HepG2 (cell line): ENCODE measurements around the gene DDX49.

Experiments used
- BRCA1 ChIP-seq: sonication (generic); formaldehyde crosslinking; IDR thresholded peaks from 2 replicates; pipeline ENCODE4 v1.4.0; 2020; ENCODE audit warnings: missing genetic modification reagents
- CREB1 ChIP-seq, 2 experiments: fragments of 450-650 bp in 1 of 2; IDR thresholded peaks; 2 replicates each; pipeline ENCODE4 v1.6.1; 2016 to 2017; ENCODE audit warnings: control low read depth in 1 of 2, mild to moderate bottlenecking in 1 of 2, missing compliant biosample characterization in 1 of 2, missing genetic modification characterization in 1 of 2
- EZH2 ChIP-seq: conservative IDR thresholded peaks from 2 replicates; pipeline ENCODE4 v1.6.1; 2012; ENCODE audit warnings: mild to moderate bottlenecking, low read depth, low read length, moderate library complexity
- GABPA ChIP-seq, 2 experiments: IDR thresholded peaks; 2 replicates each; pipeline ENCODE4 v1.6.1; 2011 to 2016; ENCODE audit warnings: low read depth in 2 of 2, low read length in 1 of 2, missing biosample characterization in 1 of 2, missing genetic modification characterization in 1 of 2
- KDM3A ChIP-seq: IDR thresholded peaks from 2 replicates; pipeline ENCODE4 v1.6.1; 2018; ENCODE audit warnings: low read depth, missing compliant biosample characterization
- NFATC3 ChIP-seq: sonication (generic); formaldehyde crosslinking; IDR thresholded peaks from 2 replicates; pipeline ENCODE4 v1.5.1; 2020; ENCODE audit warnings: mild to moderate bottlenecking, missing genetic modification reagents
- REXO4 ChIP-seq: sonication (generic); formaldehyde crosslinking; IDR thresholded peaks from 2 replicates; pipeline ENCODE4 v1.8.0; 2022; ENCODE audit warnings: missing genetic modification reagents, mild to moderate bottlenecking, borderline replicate concordance
- TOPORS ChIP-seq: sonication (generic); formaldehyde crosslinking; IDR thresholded peaks from 2 replicates; pipeline ENCODE4 v1.8.0; 2023; ENCODE audit warnings: mild to moderate bottlenecking, missing genetic modification reagents
- ZNF264 ChIP-seq: sonication (generic); formaldehyde crosslinking; IDR thresholded peaks from 2 replicates; pipeline ENCODE4 v1.4.0; 2020; ENCODE audit warnings: missing genetic modification reagents
- TF ChIP-seq, protein P1 (sequence below): sonication (generic); formaldehyde crosslinking; IDR thresholded peaks from 2 replicates; pipeline ENCODE4 v1.5.0; 2020; ENCODE audit warnings: mild to moderate bottlenecking, missing genetic modification reagents, moderate library complexity
- TF ChIP-seq, protein P2 (sequence below): IDR thresholded peaks from 2 replicates; pipeline ENCODE4 v1.6.1; 2016
- TF ChIP-seq, protein P3 (sequence below): sonication (generic); formaldehyde crosslinking; IDR thresholded peaks from 2 replicates; pipeline ENCODE4 v1.5.0; 2020; ENCODE audit warnings: mild to moderate bottlenecking, low read depth, missing genetic modification reagents, borderline replicate concordance
- TF ChIP-seq, protein P4 (sequence below): sonication (generic); formaldehyde crosslinking; IDR thresholded peaks from 2 replicates; pipeline ENCODE4 v1.8.1; 2022; ENCODE audit warnings: low read depth, mild to moderate bottlenecking, missing genetic modification reagents

DNA sequence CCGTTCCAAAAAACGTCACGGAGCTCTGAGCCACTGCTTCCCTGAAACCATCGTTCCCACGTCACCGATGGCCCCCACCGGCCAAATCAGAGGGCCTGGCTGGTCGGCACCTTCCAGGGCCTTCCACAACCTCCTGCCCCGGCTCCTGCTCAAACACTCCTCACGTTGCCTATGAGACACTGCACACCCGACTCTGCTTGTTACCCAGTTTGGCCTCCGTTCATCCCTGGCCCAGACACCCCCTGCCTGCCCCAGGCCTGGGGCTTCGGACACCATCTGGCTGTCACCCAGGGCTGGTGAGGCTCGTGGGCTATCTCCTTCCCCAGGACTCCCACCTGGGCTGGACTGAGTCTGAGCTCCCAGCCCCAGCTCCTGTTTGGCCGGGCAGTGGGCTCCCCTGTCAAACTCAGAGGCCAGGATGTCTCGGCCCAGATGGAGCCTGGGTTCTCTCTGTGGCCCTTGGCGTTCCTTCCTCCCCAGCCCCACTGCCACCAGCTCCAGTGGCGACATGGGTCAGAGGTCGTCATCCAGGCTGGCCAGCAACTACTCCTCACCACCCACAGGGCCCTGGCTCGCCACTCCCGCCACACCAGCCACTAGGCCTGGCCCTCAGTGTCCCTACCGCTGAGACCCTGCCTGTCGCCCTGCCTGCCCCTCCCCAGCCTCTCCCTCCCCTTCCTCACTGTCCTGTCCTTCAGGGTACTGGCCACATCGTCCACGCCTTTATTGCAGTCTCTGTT lies 41.3 kb upstream of the DDX49 start:
- no peak for TF ChIP-seq GABPA (IDR thresholded peaks at IDR 0.05; ENCODE audit: low read depth, low read length)
- TF ChIP-seq GABPA (CRISPR knock-in tag; IDR thresholded peaks at IDR 0.05; ENCODE audit: low read depth), result no peak
- TF ChIP-seq, protein P1, sequence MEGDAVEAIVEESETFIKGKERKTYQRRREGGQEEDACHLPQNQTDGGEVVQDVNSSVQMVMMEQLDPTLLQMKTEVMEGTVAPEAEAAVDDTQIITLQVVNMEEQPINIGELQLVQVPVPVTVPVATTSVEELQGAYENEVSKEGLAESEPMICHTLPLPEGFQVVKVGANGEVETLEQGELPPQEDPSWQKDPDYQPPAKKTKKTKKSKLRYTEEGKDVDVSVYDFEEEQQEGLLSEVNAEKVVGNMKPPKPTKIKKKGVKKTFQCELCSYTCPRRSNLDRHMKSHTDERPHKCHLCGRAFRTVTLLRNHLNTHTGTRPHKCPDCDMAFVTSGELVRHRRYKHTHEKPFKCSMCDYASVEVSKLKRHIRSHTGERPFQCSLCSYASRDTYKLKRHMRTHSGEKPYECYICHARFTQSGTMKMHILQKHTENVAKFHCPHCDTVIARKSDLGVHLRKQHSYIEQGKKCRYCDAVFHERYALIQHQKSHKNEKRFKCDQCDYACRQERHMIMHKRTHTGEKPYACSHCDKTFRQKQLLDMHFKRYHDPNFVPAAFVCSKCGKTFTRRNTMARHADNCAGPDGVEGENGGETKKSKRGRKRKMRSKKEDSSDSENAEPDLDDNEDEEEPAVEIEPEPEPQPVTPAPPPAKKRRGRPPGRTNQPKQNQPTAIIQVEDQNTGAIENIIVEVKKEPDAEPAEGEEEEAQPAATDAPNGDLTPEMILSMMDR, result no peak
- TF ChIP-seq, protein P2, sequence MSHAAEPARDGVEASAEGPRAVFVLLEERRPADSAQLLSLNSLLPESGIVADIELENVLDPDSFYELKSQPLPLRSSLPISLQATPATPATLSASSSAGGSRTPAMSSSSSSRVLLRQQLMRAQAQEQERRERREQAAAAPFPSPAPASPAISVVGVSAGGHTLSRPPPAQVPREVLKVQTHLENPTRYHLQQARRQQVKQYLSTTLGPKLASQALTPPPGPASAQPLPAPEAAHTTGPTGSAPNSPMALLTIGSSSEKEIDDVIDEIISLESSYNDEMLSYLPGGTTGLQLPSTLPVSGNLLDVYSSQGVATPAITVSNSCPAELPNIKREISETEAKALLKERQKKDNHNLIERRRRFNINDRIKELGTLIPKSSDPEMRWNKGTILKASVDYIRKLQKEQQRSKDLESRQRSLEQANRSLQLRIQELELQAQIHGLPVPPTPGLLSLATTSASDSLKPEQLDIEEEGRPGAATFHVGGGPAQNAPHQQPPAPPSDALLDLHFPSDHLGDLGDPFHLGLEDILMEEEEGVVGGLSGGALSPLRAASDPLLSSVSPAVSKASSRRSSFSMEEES, result no peak
- TF ChIP-seq ZNF264, result no peak
- no peak for TF ChIP-seq BRCA1 (CRISPR knock-in tag)
- TF ChIP-seq KDM3A, result no peak
- no peak for TF ChIP-seq REXO4 (CRISPR knock-in tag)
- TF ChIP-seq, protein P3, sequence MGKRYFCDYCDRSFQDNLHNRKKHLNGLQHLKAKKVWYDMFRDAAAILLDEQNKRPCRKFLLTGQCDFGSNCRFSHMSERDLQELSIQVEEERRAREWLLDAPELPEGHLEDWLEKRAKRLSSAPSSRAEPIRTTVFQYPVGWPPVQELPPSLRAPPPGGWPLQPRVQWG (CRISPR knock-in tag), result no peak
- no peak for TF ChIP-seq EZH2
- TF ChIP-seq TOPORS (CRISPR knock-in tag), result no peak
- no peak for TF ChIP-seq NFATC3 (CRISPR knock-in tag)
- TF ChIP-seq, protein P4, sequence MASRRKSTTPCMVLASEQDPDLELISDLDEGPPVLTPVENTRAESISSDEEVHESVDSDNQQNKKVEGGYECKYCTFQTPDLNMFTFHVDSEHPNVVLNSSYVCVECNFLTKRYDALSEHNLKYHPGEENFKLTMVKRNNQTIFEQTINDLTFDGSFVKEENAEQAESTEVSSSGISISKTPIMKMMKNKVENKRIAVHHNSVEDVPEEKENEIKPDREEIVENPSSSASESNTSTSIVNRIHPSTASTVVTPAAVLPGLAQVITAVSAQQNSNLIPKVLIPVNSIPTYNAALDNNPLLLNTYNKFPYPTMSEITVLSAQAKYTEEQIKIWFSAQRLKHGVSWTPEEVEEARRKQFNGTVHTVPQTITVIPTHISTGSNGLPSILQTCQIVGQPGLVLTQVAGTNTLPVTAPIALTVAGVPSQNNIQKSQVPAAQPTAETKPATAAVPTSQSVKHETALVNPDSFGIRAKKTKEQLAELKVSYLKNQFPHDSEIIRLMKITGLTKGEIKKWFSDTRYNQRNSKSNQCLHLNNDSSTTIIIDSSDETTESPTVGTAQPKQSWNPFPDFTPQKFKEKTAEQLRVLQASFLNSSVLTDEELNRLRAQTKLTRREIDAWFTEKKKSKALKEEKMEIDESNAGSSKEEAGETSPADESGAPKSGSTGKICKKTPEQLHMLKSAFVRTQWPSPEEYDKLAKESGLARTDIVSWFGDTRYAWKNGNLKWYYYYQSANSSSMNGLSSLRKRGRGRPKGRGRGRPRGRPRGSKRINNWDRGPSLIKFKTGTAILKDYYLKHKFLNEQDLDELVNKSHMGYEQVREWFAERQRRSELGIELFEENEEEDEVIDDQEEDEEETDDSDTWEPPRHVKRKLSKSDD (CRISPR knock-in tag), result no peak
- TF ChIP-seq CREB1 (IDR thresholded peaks at IDR 0.05), result no peak
- TF ChIP-seq CREB1 (CRISPR knock-in tag; IDR thresholded peaks at IDR 0.05), result no peak
